GM23338 (cell line): Measurements from ENCODE around the gene ERC2. TPM values are rescaled to one million over a fixed set of nuclear protein-coding genes. Genes with fewer than 3 reads are reported as not detected.

ENCODE experiments used
- ATAC-seq: fragments of 200-7000 bp; cut with Tn5 transposase; 3 replicates; pipeline ENCODE4 v1.9.1; 2020
- DNase-seq: peaks from one replicate; pipeline ENCODE4 v3.0.0-alpha.2; 2015; ENCODE audit warnings: low spot score
- H2AFZ ChIP-seq: fragments of 200-600 bp; sonication (generic); 2 replicates; pipeline ENCODE4 v1.8.0; 2016; ENCODE audit warnings: antibody characterized with exemption, mild to moderate bottlenecking, moderate library complexity
- H3F3A ChIP-seq: fragments of 200-600 bp; sonication (generic); replicated peaks from 2 replicates; pipeline ENCODE4 v1.8.0; 2017; ENCODE audit warnings: antibody characterized with exemption, mixed run types, low read depth
- H3K27ac ChIP-seq: fragments of 200-600 bp; sonication (generic); 2 replicates; pipeline ENCODE4 v1.6.1; 2016; ENCODE audit warnings: low read depth
- H3K27me3 ChIP-seq: fragments of 200-600 bp; sonication (generic); 2 replicates; pipeline ENCODE4 v1.8.0; 2016; ENCODE audit warnings: mild to moderate bottlenecking, mixed run types, moderate library complexity; ENCODE audit not compliant: insufficient read depth
- H3K36me3 ChIP-seq: fragments of 200-600 bp; sonication (generic); 2 replicates; pipeline ENCODE4 v1.8.0; 2016; ENCODE audit warnings: mild to moderate bottlenecking; ENCODE audit not compliant: insufficient read depth
- H3K4me1 ChIP-seq: fragments of 200-600 bp; sonication (generic); 2 replicates; pipeline ENCODE4 v1.8.0; 2016; ENCODE audit warnings: mild to moderate bottlenecking, moderate library complexity; ENCODE audit not compliant: insufficient read depth
- H3K4me2 ChIP-seq: fragments of 200-600 bp; sonication (generic); 2 replicates; pipeline ENCODE4 v1.7.1; 2017; ENCODE audit warnings: mixed run types
- H3K4me3 ChIP-seq: fragments of 200-600 bp; sonication (generic); 2 replicates; pipeline ENCODE4 v1.6.1; 2016; ENCODE audit warnings: mixed run types
- H3K79me2 ChIP-seq: fragments of 200-600 bp; sonication (generic); replicated peaks from 2 replicates; pipeline ENCODE4 v1.8.0; 2017; ENCODE audit warnings: mild to moderate bottlenecking; ENCODE audit not compliant: insufficient read depth
- H3K9me2 ChIP-seq: fragments of 200-600 bp; sonication (generic); 2 replicates; pipeline ENCODE4 v1.8.0; 2017; ENCODE audit not compliant: insufficient read depth
- H4K20me1 ChIP-seq: fragments of 200-600 bp; sonication (generic); replicated peaks from 2 replicates; pipeline ENCODE4 v1.8.0; 2017; ENCODE audit warnings: mild to moderate bottlenecking; ENCODE audit not compliant: insufficient read depth
- H3K27ac Mint-ChIP-seq: 2 replicates; pipeline ENCODE4 v1.8.0; 2020; ENCODE audit warnings: inconsistent platforms, mild to moderate bottlenecking, moderate library complexity, mixed read lengths
- H3K27me3 Mint-ChIP-seq: 3 replicates; pipeline ENCODE4 v1.8.0; 2022; ENCODE audit warnings: low read depth, mild to moderate bottlenecking, moderate library complexity, mixed read lengths, inconsistent platforms; ENCODE audit not compliant: insufficient read depth, poor library complexity
- H3K36me3 Mint-ChIP-seq: 3 replicates; pipeline ENCODE4 v1.8.0; 2021; ENCODE audit warnings: low read depth, mild to moderate bottlenecking, inconsistent platforms, moderate library complexity, mixed read lengths
- H3K4me1 Mint-ChIP-seq: 3 replicates; pipeline ENCODE4 v1.8.0; 2020; ENCODE audit warnings: mild to moderate bottlenecking, inconsistent platforms, mixed read lengths
- H3K4me3 Mint-ChIP-seq: 3 replicates; pipeline ENCODE4 v1.8.0; 2021; ENCODE audit warnings: moderate library complexity, mild to moderate bottlenecking, inconsistent platforms, mixed read lengths
- H3K9me3 Mint-ChIP-seq: 3 replicates; pipeline ENCODE4 v1.8.0; 2020; ENCODE audit warnings: moderate library complexity, mild to moderate bottlenecking, inconsistent platforms, mixed read lengths
- CREB1 ChIP-seq: fragments of 250-450 bp; sonication (Bioruptor Pico); IDR thresholded peaks from 2 replicates; pipeline ENCODE4 v1.5.0; 2020; ENCODE audit warnings: low read depth, mild to moderate bottlenecking, moderate library complexity
- ETS1 ChIP-seq: IDR thresholded peaks from 2 replicates; pipeline ENCODE4 v1.6.1; 2016; ENCODE audit warnings: antibody characterized with exemption
- EZH2 ChIP-seq: fragments of 200-600 bp; sonication (generic); IDR thresholded peaks from one replicate; pipeline ENCODE4 v1.8.0; 2017; ENCODE audit warnings: antibody characterized with exemption, mild to moderate bottlenecking, low read depth; ENCODE audit not compliant: unreplicated experiment
- EZH2phosphoT487 ChIP-seq: fragments of 200-600 bp; sonication (generic); IDR thresholded peaks from one replicate; pipeline ENCODE4 v1.8.1; 2018; ENCODE audit warnings: antibody characterized with exemption; ENCODE audit not compliant: unreplicated experiment
- JUNB ChIP-seq: IDR thresholded peaks from one replicate; pipeline ENCODE4 v1.6.1; 2016; ENCODE audit warnings: antibody characterized with exemption; ENCODE audit not compliant: unreplicated experiment
- NANOG ChIP-seq: IDR thresholded peaks from 2 replicates; pipeline ENCODE4 v1.6.1; 2016; ENCODE audit warnings: antibody characterized with exemption, borderline replicate concordance
- POLR2AphosphoS5 ChIP-seq: IDR thresholded peaks from 2 replicates; pipeline ENCODE4 v1.6.1; 2016; ENCODE audit warnings: antibody characterized with exemption, low read depth
- REST ChIP-seq: IDR thresholded peaks from one replicate; pipeline ENCODE4 v1.6.1; 2018; ENCODE audit warnings: antibody characterized with exemption; ENCODE audit not compliant: unreplicated experiment
- STAT1 ChIP-seq: IDR thresholded peaks from one replicate; pipeline ENCODE4 v1.6.1; 2016; ENCODE audit warnings: antibody characterized with exemption; ENCODE audit not compliant: unreplicated experiment
- ZNF331 ChIP-seq: fragments of 250-450 bp; sonication (Bioruptor Pico); IDR thresholded peaks from 2 replicates; pipeline ENCODE4 v1.5.0; 2020; ENCODE audit warnings: low read depth, mild to moderate bottlenecking, moderate library complexity
- polyA plus RNA-seq: library from polyadenylated mRNA; unstranded; fragments of >200 nt; fragmentation: Nextera tagmentation; extraction: Ambion mirVana; gene quantifications from 2 replicates; pipeline ENCODE4 v1.2.1, GENCODE V29; 2016
- total RNA-seq: library from RNA; depleted of rRNA; stranded (reverse); fragments of >200 nt; shearing (Covaris generic); gene quantifications from 2 replicates; pipeline ENCODE4 v1.2.3, GENCODE V29; 2014
- TF ChIP-seq, protein P1 (sequence below), 2 experiments: fragments of 200-600 bp in 1 of 2; sonication (generic) in 1 of 2; conservative IDR thresholded peaks; 2 replicates each; pipeline versions ENCODE4 v1.5.1 to v1.6.1; 2016 to 2017; ENCODE audit warnings: antibody characterized with exemption in 2 of 2, low read depth in 2 of 2, mild to moderate bottlenecking in 2 of 2, moderate library complexity in 1 of 2

ERC2 gene
- total and polyA plus RNA-seq, 2 experiments from 2014 or later = 11.8 to 13.7 TPM

DNA sequence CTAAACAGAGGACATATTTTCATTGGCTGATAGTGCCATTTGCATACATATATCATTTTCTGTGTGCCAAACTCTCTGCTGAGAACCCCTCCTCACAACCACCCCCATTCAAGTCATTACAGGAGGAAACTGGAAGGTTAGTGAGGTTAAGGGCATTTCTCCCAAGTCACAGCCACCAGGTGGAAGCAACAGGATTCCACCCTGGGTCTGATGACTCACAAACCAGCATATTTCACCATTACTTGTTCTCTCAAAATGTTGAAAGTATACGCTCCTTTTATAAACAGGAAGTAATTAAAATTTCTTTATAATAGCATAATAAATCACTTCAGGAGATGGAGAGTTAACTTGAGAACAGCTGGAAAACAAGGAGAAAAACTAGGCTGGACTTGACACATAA is 582.5 kb downstream of the ERC2 start:
- no peak overlapping the region for H3K27ac Mint-ChIP-seq
- Histone ChIP-seq H3K9me2 (no peaks in the 10 kb centered on the region), H3F3A (no peaks in the 10 kb centered on the region), H3K4me2 (no peak overlapping the region), H3K4me1 (peaks cover 26% of the 10 kb centered on the region), H3K79me2 (no peaks in the 10 kb centered on the region), H4K20me1 (no peaks in the 10 kb centered on the region), H2AFZ (no peak overlapping the region), H3K27me3 (no peaks in the 10 kb centered on the region), H3K27ac (no peak overlapping the region), H3K36me3 (no peaks in the 10 kb centered on the region), H3K4me3 (no peak overlapping the region)
- DNase-seq (peak; percentile 52), ATAC-seq (peak; percentile 44)
- peaks cover 41% of the 10 kb centered on the region for H3K4me1 Mint-ChIP-seq
- H3K36me3 Mint-ChIP-seq = no peaks in the 10 kb centered on the region
- TF ChIP-seq, protein P1, sequence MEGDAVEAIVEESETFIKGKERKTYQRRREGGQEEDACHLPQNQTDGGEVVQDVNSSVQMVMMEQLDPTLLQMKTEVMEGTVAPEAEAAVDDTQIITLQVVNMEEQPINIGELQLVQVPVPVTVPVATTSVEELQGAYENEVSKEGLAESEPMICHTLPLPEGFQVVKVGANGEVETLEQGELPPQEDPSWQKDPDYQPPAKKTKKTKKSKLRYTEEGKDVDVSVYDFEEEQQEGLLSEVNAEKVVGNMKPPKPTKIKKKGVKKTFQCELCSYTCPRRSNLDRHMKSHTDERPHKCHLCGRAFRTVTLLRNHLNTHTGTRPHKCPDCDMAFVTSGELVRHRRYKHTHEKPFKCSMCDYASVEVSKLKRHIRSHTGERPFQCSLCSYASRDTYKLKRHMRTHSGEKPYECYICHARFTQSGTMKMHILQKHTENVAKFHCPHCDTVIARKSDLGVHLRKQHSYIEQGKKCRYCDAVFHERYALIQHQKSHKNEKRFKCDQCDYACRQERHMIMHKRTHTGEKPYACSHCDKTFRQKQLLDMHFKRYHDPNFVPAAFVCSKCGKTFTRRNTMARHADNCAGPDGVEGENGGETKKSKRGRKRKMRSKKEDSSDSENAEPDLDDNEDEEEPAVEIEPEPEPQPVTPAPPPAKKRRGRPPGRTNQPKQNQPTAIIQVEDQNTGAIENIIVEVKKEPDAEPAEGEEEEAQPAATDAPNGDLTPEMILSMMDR (conservative IDR thresholded peaks at IDR 0.05; ENCODE audit: low read depth in 2 of 2) = peak; percentile 21 to 41; a peak in 2 of 4 replicates
- TF ChIP-seq EZH2phosphoT487 = no peak
- peaks cover 5% of the 10 kb centered on the region for H3K27me3 Mint-ChIP-seq
- no peak overlapping the region for H3K4me3 Mint-ChIP-seq
- H3K9me3 Mint-ChIP-seq = no peaks in the 10 kb centered on the region

DNA sequence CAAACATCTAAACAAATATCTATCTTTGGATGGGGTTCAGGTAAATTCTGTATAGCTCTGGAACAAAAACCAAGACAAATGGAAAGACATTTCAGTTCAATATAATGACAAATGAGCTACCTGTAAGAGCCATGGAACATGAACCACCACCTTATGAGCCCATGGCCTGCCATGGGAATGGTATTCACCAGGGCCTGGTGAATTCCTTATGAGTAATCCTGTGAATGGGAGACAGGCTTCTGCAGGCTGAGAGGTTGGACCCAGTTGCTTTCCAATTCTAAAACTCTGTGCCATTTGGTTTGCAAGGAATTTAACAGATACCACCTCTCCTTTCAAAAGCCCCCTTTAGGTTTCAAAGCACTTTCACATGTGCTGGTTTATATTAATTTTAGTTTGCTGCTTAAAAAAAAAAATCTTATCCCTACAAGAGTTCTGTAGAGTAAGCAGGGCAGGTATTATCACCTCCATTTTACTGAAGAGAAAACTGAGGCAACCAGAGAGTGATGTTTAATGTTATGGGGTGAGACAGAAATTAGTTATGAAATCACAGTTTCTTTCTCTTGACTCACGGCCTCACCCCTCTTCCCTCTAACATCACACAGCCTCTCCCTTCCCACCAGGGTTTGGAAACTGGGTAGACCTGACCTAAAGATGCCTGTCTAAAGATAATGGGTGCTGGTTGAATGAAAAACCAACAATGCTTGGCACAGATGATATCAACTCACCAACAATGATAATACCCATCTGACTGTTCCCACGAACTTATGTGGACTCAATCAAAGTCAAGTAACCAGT is 583.6 kb downstream of the ERC2 start:
- Histone ChIP-seq H3K27me3 (no peaks in the 10 kb centered on the region), H2AFZ (no peak overlapping the region), H3K36me3 (no peaks in the 10 kb centered on the region), H3K4me2 (no peak overlapping the region), H3K9me2 (no peaks in the 10 kb centered on the region), H3F3A (no peaks in the 10 kb centered on the region), H3K79me2 (no peaks in the 10 kb centered on the region), H3K27ac (no peak overlapping the region), H3K4me1 (peaks cover 33% of the 10 kb centered on the region), H3K4me3 (no peak overlapping the region), H4K20me1 (no peaks in the 10 kb centered on the region)
- no peak overlapping the region for H3K4me3 Mint-ChIP-seq
- peaks cover 3% of the 10 kb centered on the region for H3K27me3 Mint-ChIP-seq
- no peak for DNase-seq
- no peak overlapping the region for H3K27ac Mint-ChIP-seq
- TF ChIP-seq NANOG (no peak), JUNB (no peak), ETS1 (no peak), REST (no peak), ZNF331 (no peak), CREB1 (CRISPR knock-in tag) (no peak), POLR2AphosphoS5 (no peak), STAT1 (no peak), EZH2 (no peak), EZH2phosphoT487 (no peak)
- TF ChIP-seq, protein P1 (conservative IDR thresholded peaks at IDR 0.05; ENCODE audit: low read depth in 2 of 2) = no peak
- H3K36me3 Mint-ChIP-seq = no peaks in the 10 kb centered on the region
- ATAC-seq = no peak
- H3K4me1 Mint-ChIP-seq = peaks cover 48% of the 10 kb centered on the region
- no peaks in the 10 kb centered on the region for H3K9me3 Mint-ChIP-seq
